Colonic mucosa (tissue), 4 donors: ENCODE results near the gene ZMIZ1. TPM values are rescaled to one million over a fixed set of nuclear protein-coding genes. Genes with fewer than 3 reads are reported as not detected.
A peak's percentile ranks its signal among the peaks of the same experiment; 100 is the strongest.

Experiments used
- DNase-seq: peaks from one replicate; pipeline ENCODE4 v3.0.0-alpha.2; 2020
- H3K27ac ChIP-seq: fragments of 200-600 bp; one replicate; pipeline ENCODE4 v1.8.0; 2021
- H3K27me3 ChIP-seq: fragments of 200-600 bp; one replicate; pipeline ENCODE4 v1.8.0; 2021
- H3K36me3 ChIP-seq: fragments of 200-600 bp; one replicate; pipeline ENCODE4 v1.8.0; 2021
- H3K4me1 ChIP-seq: fragments of 200-600 bp; one replicate; pipeline ENCODE4 v1.8.0; 2021; ENCODE audit warnings: mild to moderate bottlenecking
- H3K4me3 ChIP-seq: fragments of 200-600 bp; one replicate; pipeline ENCODE4 v1.8.0; 2021
- H3K9ac ChIP-seq, 2 donors: one replicate each; pipeline ENCODE4 v1.7.0; 2013; ENCODE audit warnings: control low read depth in 2 of 2, low read depth in 2 of 2, low read length in 2 of 2
- H3K9me3 ChIP-seq: fragments of 200-600 bp; one replicate; pipeline ENCODE4 v1.8.0; 2021
- CTCF ChIP-seq: fragments of 200-600 bp; IDR thresholded peaks from one replicate; pipeline ENCODE4 v1.8.0; 2022; ENCODE audit warnings: antibody characterized with exemption, mild to moderate bottlenecking
- intact Hi-C: fragments of 100-400 bp; cut with DNase I; formaldehyde crosslinking; loops from one replicate; pipeline ENCODE4 v1.14.1; 2022
- total RNA-seq, 2 donors: library from RNA; stranded (reverse); fragmentation: NEBNext Ultra II Directional in 1 of 2; extraction: Animal tissue kit (Norgen Biotek cat#: 25700) in 1 of 2; gene quantifications; one replicate each; pipeline ENCODE4 v1.2.1, GENCODE V29; 2021
- donor health status: healthy.
- donor health status: DM: no; HTN: no; CAD: no.
- donor health status: DM: no; HTN: no; CAD: no.

Gene ZMIZ1
- total RNA-seq, 2 donors from 2014 or later: 51.0 to 54.0 TPM

GRCh38 chr10:79050896-79051555 lies 17.7 kb upstream of the ZMIZ1 start:
- peak overlapping the region; percentile 0 to 43 for H3K9ac ChIP-seq
- H3K27me3 ChIP-seq: no peaks in the 10 kb centered on the region
- TF ChIP-seq CTCF: no peak
- no peaks in the 10 kb centered on the region for H3K36me3 ChIP-seq
- DNase-seq: peak; percentile 60
- H3K4me3 ChIP-seq: no peak overlapping the region
- no peaks in the 10 kb centered on the region for H3K9me3 ChIP-seq
- H3K27ac ChIP-seq: peak overlapping the region; percentile 54
- intact Hi-C loops: no loop called here
- H3K4me1 ChIP-seq: peaks cover 30% of the 10 kb centered on the region

DNA sequence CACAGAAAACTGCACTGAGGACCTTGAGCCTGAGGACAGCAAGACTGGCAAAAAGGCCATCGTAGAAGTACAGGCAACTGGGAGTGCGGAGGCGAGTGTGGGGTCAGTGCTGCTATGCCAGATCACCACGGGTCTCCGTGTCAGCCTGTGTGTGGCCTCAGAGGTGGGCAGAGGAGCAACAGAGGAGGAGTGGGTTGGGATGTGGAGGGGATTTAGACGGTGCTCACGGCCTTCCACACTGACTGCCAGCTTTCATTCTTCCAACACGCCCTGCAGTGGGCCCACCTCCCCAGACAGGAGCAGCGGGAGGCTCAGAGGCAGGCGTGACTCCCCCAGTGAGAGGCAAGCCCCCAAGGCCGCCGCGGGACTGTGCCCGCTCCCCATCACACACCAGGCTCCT lies 17.0 kb upstream of the ZMIZ1 start:
- H3K4me3 ChIP-seq: no peak overlapping the region
- peak overlapping the region in 1 of 2 donors; percentile 0 for H3K9ac ChIP-seq
- H3K4me1 ChIP-seq: peaks cover 30% of the 10 kb centered on the region
- H3K9me3 ChIP-seq: no peaks in the 10 kb centered on the region
- peak; percentile 19 for DNase-seq
- H3K27me3 ChIP-seq: no peaks in the 10 kb centered on the region
- intact Hi-C loops: no loop called here
- H3K27ac ChIP-seq: no peak overlapping the region
- TF ChIP-seq CTCF: no peak
- H3K36me3 ChIP-seq: no peaks in the 10 kb centered on the region

GRCh38 chr10:79052291-79053080 lies 16.3 kb upstream of the ZMIZ1 start:
- peaks cover 30% of the 10 kb centered on the region for H3K4me1 ChIP-seq
- DNase-seq: peak; percentile 17

DNA sequence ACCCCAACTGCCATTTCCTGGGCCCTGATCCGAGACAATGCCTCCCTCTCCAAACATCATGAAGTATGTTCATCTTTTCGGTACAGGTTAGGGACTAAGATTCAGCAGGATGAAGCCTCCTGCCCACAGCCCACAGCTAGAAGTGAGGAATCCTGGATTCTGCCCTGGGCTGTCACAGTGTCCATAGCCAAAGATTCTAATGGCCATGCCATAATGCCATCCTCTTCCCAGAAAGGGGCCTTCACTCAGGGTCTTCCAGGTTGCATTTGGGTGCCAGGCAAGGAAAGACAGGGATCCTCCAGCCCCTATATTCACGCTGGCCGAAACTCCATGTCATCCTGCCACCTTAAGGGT lies 15.7 kb upstream of the ZMIZ1 start:
- peak; percentile 15 for DNase-seq
- Histone ChIP-seq H3K27me3 (no peaks in the 10 kb centered on the region), H3K4me3 (no peak overlapping the region), H3K27ac (no peak overlapping the region), H3K9me3 (no peaks in the 10 kb centered on the region), H3K9ac (no peak overlapping the region), H3K36me3 (no peaks in the 10 kb centered on the region), H3K4me1 (peaks cover 27% of the 10 kb centered on the region)
- no peak for TF ChIP-seq CTCF
- intact Hi-C loops: no loop called here

More at GRCh38 chr10:79052291-79053080, 16.3 kb upstream of the ZMIZ1 start:
- H3K4me3 ChIP-seq: no peak overlapping the region
- intact Hi-C loops: no loop called here
- H3K27me3 ChIP-seq: no peaks in the 10 kb centered on the region
- peak overlapping the region; percentile 17 for H3K27ac ChIP-seq
- H3K9ac ChIP-seq: no peak overlapping the region
- H3K36me3 ChIP-seq: no peaks in the 10 kb centered on the region
- no peak for TF ChIP-seq CTCF
- no peaks in the 10 kb centered on the region for H3K9me3 ChIP-seq

DNA sequence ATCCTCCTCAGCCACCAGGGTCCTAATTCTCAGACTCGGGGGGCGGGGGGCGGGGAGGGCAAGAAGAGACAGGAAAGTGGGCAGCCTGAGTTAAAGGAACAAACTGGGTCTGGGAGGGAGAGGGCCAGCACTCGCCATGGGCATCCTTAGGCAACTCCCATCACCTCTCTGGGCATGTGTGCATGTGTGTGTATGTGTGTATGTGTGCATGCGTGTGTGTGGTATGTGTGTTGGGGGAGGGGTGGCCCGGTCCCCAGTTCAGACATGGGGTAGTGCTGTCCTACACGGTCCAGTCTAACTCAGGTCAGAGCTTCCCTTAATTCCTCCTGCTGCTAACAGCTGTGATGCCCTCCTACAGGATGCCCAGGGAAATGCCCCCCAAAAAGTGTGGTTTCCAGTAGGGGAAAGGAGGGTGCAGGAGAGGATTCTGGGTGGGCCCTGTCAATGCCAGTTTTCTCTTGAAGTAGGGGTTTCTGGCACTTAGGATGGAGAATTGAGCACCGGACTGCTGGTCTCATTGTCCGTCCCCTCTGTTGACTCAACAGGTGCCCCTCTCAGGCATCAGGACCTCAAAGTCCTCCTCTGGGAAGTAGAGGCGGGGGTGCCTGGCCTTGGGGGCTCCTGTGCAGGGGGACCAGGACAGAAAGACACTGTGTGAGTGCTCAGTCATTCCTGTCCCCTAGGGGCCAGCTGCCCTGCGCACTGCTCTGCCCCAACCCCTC lies 15.1 kb upstream of the ZMIZ1 start:
- Histone ChIP-seq H3K4me1 (peaks cover 27% of the 10 kb centered on the region), H3K36me3 (no peaks in the 10 kb centered on the region), H3K27me3 (no peaks in the 10 kb centered on the region), H3K27ac (no peak overlapping the region), H3K4me3 (no peak overlapping the region), H3K9me3 (no peaks in the 10 kb centered on the region), H3K9ac (no peak overlapping the region)
- peak; percentile 16 for DNase-seq
- intact Hi-C loops: no loop called here
- no peak for TF ChIP-seq CTCF
